GDM1 (cell line): ENCODE data around the gene TUBB8.
"Not testable (repeated sequence)": the region's sequence is repeated elsewhere in the genome, so short reads cannot be mapped to it uniquely, and the experiment has no call there.

Experiments
- DNase-seq: peaks from one replicate; lab custom pipeline; 2025; lab: John Stamatoyannopoulos, UW

TUBB8 gene

GRCh38 chr10:47864-48263 lies 1.2 kb downstream of the TUBB8 start:
- not testable (repeated sequence) for DNase-seq

- DNase-seq: not testable (repeated sequence)
Measured at GRCh38 chr10:13315-13635, 35.8 kb downstream of the TUBB8 start.

- not testable (repeated sequence) for DNase-seq
Measured at GRCh38 chr10:12444-13314, 36.4 kb downstream of the TUBB8 start.

- DNase-seq: not testable (repeated sequence)
Measured at GRCh38 chr10:11260-11659, 37.8 kb downstream of the TUBB8 start.

- DNase-seq: not testable (repeated sequence)
Measured at GRCh38 chr10:10261-10971, 38.7 kb downstream of the TUBB8 start.
